ENCODE results near the gene PHYHIPL.
"Not testable (repeated sequence)": the region's sequence is repeated elsewhere in the genome, so short reads cannot be mapped to it uniquely, and the experiment has no call there.

PHYHIPL gene

DNA sequence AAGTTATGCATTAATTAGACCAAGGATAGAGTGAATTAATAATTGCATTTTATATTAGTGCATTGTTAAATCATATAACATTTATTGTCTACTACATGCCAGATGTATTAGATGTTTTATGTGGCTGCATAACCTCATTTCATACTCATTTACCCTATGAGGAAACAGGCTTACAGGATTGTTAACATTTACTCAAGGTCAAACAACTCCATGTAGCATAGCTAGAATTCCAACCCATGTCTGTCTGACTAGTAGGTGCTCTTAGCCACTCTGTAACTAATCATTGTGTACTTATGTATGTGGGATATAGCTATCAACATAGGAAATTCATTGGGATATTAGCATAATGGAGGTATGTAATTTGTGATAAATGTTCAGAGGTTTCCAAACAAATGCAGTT, 46.3 kb downstream of the PHYHIPL start:
- H3K27me3 ChIP-seq (ENCODE audit: insufficient read depth, low read depth, severe bottlenecking), result no peaks in the 10 kb centered on the region
- H3K27ac ChIP-seq, result no peak overlapping the region
- DNase-seq, result no peak
- TF ChIP-seq, protein P1, sequence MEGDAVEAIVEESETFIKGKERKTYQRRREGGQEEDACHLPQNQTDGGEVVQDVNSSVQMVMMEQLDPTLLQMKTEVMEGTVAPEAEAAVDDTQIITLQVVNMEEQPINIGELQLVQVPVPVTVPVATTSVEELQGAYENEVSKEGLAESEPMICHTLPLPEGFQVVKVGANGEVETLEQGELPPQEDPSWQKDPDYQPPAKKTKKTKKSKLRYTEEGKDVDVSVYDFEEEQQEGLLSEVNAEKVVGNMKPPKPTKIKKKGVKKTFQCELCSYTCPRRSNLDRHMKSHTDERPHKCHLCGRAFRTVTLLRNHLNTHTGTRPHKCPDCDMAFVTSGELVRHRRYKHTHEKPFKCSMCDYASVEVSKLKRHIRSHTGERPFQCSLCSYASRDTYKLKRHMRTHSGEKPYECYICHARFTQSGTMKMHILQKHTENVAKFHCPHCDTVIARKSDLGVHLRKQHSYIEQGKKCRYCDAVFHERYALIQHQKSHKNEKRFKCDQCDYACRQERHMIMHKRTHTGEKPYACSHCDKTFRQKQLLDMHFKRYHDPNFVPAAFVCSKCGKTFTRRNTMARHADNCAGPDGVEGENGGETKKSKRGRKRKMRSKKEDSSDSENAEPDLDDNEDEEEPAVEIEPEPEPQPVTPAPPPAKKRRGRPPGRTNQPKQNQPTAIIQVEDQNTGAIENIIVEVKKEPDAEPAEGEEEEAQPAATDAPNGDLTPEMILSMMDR (IDR thresholded peaks at IDR 0.05; ENCODE audit: low read depth, low read length), result no peak
- no peaks in the 10 kb centered on the region for H3K9me3 ChIP-seq (ENCODE audit: severe bottlenecking)
- H3K4me3 ChIP-seq (ENCODE audit: low read depth, low read length), result no peak overlapping the region
- no peaks in the 10 kb centered on the region for H3K36me3 ChIP-seq

DNA sequence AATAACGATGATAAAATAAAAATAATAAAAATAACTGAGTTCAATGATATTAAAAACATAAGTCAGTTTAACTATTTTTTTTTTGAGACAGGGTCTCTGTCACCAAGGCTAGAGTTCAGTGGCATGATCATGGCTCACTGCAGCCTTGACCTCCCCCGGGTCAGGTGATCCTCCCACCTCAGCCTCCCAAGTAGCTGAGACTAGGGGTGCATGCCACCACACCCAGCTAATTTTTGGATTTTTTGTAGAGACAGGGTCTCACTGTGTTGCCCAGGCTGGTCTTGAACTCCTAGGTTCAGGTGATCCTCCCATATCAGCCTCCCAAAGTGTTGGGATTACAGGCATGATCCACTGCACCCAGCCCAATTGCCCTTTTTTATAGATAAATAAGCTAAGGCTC, 47.2 kb downstream of the PHYHIPL start:
- not testable (repeated sequence) for H3K27me3 ChIP-seq (ENCODE audit: insufficient read depth, low read depth, severe bottlenecking); H3K9me3 ChIP-seq (ENCODE audit: severe bottlenecking); H3K4me3 ChIP-seq (ENCODE audit: low read depth, low read length); DNase-seq; H3K27ac ChIP-seq; H3K36me3 ChIP-seq

DNA sequence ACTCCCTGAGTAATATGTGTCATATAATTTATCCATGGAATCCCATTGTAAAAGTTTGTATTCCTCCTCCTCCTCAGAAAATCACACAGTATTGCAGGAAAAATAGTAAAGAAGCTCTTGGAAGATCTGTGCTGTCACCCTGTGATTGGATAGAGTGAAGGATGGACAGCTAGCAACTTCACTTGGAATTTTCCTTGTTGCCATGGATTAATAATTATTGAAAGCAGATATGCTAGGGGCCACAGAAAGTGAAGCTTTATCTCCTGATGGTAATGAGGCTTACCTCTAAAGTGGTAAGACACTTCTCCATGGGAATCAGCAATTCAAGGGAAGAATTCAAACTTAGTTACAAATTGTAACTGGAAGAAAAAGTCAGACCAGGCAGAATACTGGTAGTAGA, 48.8 kb downstream of the PHYHIPL start:
- H3K4me3 ChIP-seq (ENCODE audit: low read depth, low read length), result no peak overlapping the region
- H3K9me3 ChIP-seq (ENCODE audit: severe bottlenecking), result no peaks in the 10 kb centered on the region
- H3K36me3 ChIP-seq, result no peaks in the 10 kb centered on the region
- DNase-seq, result no peak
- TF ChIP-seq, protein P1 (IDR thresholded peaks at IDR 0.05; ENCODE audit: low read depth, low read length), result no peak
- no peak overlapping the region for H3K27ac ChIP-seq
- H3K27me3 ChIP-seq (ENCODE audit: insufficient read depth, low read depth, severe bottlenecking), result no peaks in the 10 kb centered on the region

DNA sequence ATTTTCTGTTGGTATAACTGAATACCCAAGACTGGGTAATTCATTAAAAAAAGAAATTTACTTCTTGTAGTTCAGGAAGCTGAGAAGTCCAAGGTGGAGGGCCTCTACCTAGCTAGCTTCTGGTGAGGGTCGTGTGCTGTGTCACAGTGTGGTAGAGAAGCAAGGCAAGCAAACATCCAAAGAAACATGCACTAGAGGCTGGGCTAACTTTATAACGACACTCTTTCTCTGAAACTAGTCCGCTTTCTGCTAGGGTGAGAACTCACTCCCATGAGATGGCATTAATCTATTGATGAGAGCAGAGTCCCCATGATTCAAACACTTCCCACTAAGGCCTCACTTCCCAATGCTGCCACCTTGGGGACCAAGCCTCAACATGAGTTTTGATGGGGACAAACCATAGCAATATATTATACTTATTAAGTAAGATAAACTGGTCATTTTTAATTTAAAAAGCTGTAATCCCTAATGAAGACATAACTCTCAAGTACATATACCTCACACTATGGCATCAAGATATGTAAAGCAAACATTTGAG, 50.8 kb downstream of the PHYHIPL start:
- no peak for DNase-seq
- Histone ChIP-seq H3K36me3 (no peaks in the 10 kb centered on the region), H3K27me3 (ENCODE audit: insufficient read depth, low read depth, severe bottlenecking) (no peaks in the 10 kb centered on the region), H3K27ac (no peak overlapping the region), H3K4me3 (ENCODE audit: low read depth, low read length) (no peak overlapping the region), H3K9me3 (ENCODE audit: severe bottlenecking) (no peaks in the 10 kb centered on the region)
- TF ChIP-seq, protein P1 (IDR thresholded peaks at IDR 0.05; ENCODE audit: low read depth, low read length), result no peak

DNA sequence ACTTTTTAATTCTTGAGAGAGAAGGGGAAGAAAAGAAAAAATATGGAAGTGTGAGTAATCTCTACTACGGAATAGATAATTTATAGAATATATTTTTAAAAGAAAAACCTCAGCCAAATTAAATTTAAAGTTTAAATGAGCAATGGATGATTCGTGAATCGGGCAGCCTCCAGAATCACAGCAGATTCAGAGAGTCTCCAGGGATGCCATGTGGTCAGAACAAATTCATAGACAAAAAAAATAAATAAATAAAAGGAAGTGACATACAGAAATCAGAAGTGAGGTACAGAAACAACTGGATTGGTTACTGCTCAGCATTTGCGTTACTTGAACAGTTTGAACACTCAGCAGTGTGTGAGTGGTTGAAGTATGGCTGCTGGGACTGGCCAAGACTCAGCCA, 53.0 kb downstream of the PHYHIPL start:
- DNase-seq, result no peak
- no peaks in the 10 kb centered on the region; the same call in 1 of the 2 replicates for H3K36me3 ChIP-seq
- H3K4me3 ChIP-seq (ENCODE audit: low read depth, low read length), result no peak overlapping the region
- no peaks in the 10 kb centered on the region for H3K9me3 ChIP-seq (ENCODE audit: severe bottlenecking)
- H3K27me3 ChIP-seq (ENCODE audit: insufficient read depth, low read depth, severe bottlenecking), result no peaks in the 10 kb centered on the region
- no peak overlapping the region for H3K27ac ChIP-seq
- TF ChIP-seq, protein P1 (IDR thresholded peaks at IDR 0.05; ENCODE audit: low read depth, low read length), result no peak

DNA sequence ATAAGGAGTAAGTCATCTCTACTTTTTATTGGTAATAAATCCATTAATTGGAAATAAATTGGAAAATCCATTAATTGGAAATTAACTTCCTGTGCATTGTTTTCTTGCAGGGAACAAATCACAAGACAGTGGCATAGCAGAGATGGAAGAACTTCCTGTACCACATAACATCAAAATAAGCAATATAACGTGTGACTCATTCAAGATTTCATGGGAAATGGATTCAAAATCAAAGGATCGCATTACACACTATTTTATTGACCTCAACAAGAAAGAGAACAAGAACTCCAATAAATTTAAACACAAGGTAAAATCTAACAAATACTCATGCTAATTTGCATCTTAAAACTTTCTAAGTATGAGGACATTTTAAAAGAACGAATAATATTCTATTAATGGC, 57.8 kb downstream of the PHYHIPL start:
- no peak for DNase-seq
- no peaks in the 10 kb centered on the region for H3K27me3 ChIP-seq (ENCODE audit: insufficient read depth, low read depth, severe bottlenecking)

More for the DNA sequence above, 57.8 kb downstream of the PHYHIPL start:
- TF ChIP-seq, protein P1 (IDR thresholded peaks at IDR 0.05; ENCODE audit: low read depth, low read length), result no peak
- Histone ChIP-seq H3K9me3 (ENCODE audit: severe bottlenecking) (no peaks in the 10 kb centered on the region), H3K4me3 (ENCODE audit: low read depth, low read length) (no peak overlapping the region), H3K27ac (no peak overlapping the region), H3K36me3 (peaks cover 19% of the 10 kb centered on the region)

Data from WERI-Rb-1 (cell line).